Measurements from ENCODE around the gene HIGD1B.

- TF ChIP-seq CTCF (conservative IDR thresholded peaks at IDR 0.05; ENCODE audit: low read length) (no peak), EZH2phosphoT487 (IDR thresholded peaks at IDR 0.05; ENCODE audit: borderline replicate concordance, low read depth, low read length) (no peak)
Observed at GRCh38 chr17:44831371-44831770, 16.3 kb upstream of the HIGD1B start.

Measured in OCI-LY7 (cell line).